Measurements from ENCODE around the gene GLS. TPM values are rescaled to one million over a fixed set of nuclear protein-coding genes. Genes with fewer than 3 reads are reported as not detected.
A peak's percentile ranks its signal among the peaks of the same experiment; 100 is the strongest.

The GLS gene
- total and polyA plus RNA-seq, 2 donors (not counting 3 experiments of a cell fraction or from before 2014, with no cell fraction given), result 49.0 to 183 TPM

DNA sequence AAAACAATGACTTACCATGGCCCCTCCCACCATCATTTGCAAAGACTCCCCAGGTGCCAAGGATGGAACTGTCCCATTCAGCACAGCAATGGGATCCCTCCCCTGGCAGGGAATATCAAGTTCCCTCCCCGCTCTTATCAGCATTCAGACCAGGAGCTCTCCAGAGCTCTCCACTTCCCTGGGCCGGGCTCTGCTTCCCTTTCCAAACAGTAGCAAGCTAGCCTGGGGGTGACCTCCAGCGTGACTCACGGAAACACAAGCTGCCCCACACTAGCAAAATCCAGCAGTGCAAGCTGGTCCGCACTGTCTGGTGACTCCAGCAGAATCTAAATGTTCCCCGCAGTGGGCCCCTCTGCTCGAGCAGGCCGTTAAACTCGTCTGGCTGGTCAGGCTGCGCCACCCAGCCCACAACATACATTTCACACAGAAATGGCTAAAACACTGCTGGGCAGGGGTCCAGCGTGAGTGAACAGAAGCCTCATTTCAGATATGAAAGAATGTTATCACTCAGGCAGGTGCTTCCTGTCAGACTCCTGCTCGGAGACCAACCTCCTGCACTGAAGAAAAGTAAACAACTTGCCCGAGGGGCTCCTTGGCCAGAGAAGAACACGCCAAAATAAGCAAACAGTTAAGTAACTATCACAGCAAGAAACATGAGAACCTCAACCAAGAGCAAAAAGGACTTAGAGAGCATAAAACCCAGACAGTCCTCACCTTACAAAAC is 99.4 kb downstream of the GLS start:
- ChIA-PET CTCF (interaction anchor here (0.7 to 2.5 kb wide), 10 partner anchors 9 to 130 kb away, joined by 3 to 25 read pairs (median 4); no protein-coding TSS in a partner anchor), POLR2A (interaction anchor here (0.6 to 1.5 kb wide), 3 partner anchors 20 to 98 kb away, joined by 3 to 14 read pairs (median 5); no protein-coding TSS in a partner anchor)
- intact Hi-C loops (cut with micrococcal nuclease) (loop anchor here (1.0 to 5.0 kb wide), 8 partner anchors 9 to 298 kb away; partner anchors contain the start of gene STAT1), dilution Hi-C loops (cut with MboI; ENCODE audit: extremely low pct_ligation_motif_present, low sequenced_read_pairs) (no loop called here)
- H3K9me3 ChIP-seq (replicated peaks; ENCODE audit: control insufficient read depth, insufficient read depth, low read length), result no peaks in the 10 kb centered on the region
- H3K27ac ChIP-seq (ENCODE audit: insufficient read depth, low read depth, low read length), result peak overlapping the region; percentile 87
- H3K4me2 ChIP-seq (ENCODE audit: insufficient read depth, low read length), result peak overlapping the region; percentile 59
- no peaks in the 10 kb centered on the region for H3K79me2 ChIP-seq (ENCODE audit: control insufficient read depth, insufficient read depth, low read length)
- peaks cover 57% of the 10 kb centered on the region for H3K4me1 ChIP-seq (ENCODE audit: control insufficient read depth, extremely low read depth, insufficient read depth, low read length)
- H2AFZ ChIP-seq (ENCODE audit: low read depth, low read length), result no peak overlapping the region
- H3K36me3 ChIP-seq (ENCODE audit: control insufficient read depth in 2 of 2, extremely low read depth in 1 of 2, insufficient read depth in 2 of 2, low read length in 2 of 2), result peaks cover 14 to 38% of the 10 kb centered on the region in 2 experiments
- no peaks in the 10 kb centered on the region for H3K27me3 ChIP-seq (ENCODE audit: control insufficient read depth in 2 of 2, insufficient read depth in 2 of 2, low read length in 2 of 2)
- peak; percentile 99 for DNase-seq (ENCODE audit: low read depth, low spot score)
- H3K4me3 ChIP-seq (replicated peaks in 1 of 3; ENCODE audit: insufficient read depth in 1 of 3, low read depth in 1 of 3, low read length in 3 of 3), result peak overlapping the region in 1 of 3 experiments; percentile 5
- TF ChIP-seq MYC (IDR thresholded peaks at IDR 0.05; ENCODE audit: low read depth, low read length), result no peak
- peak; percentile 13 for TF ChIP-seq POLR2A (IDR thresholded peaks at IDR 0.05; ENCODE audit: low read depth, low read length)
- TF ChIP-seq POLR2AphosphoS5 (IDR thresholded peaks at IDR 0.05; ENCODE audit: insufficient read depth, low read depth, low read length), result peak; percentile 72
- peak; percentile 95 for TF ChIP-seq GATA2 (IDR thresholded peaks at IDR 0.05; ENCODE audit: insufficient read depth, insufficient read length, low read depth, low read length)
- peak; percentile 84 for TF ChIP-seq FOS (IDR thresholded peaks at IDR 0.05; ENCODE audit: borderline replicate concordance, insufficient read depth, low read length)
- TF ChIP-seq EZH2 (IDR thresholded peaks at IDR 0.05; ENCODE audit: borderline replicate concordance, low read depth, low read length, severe bottlenecking), result no peak
- peak; percentile 50 for TF ChIP-seq JUN (IDR thresholded peaks at IDR 0.05; ENCODE audit: borderline replicate concordance, insufficient read depth, insufficient read length, low read depth)
- TF ChIP-seq, protein P1, sequence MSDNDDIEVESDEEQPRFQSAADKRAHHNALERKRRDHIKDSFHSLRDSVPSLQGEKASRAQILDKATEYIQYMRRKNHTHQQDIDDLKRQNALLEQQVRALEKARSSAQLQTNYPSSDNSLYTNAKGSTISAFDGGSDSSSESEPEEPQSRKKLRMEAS (IDR thresholded peaks at IDR 0.05; ENCODE audit: insufficient read depth, insufficient read length), result no peak
- TF ChIP-seq, protein P2, sequence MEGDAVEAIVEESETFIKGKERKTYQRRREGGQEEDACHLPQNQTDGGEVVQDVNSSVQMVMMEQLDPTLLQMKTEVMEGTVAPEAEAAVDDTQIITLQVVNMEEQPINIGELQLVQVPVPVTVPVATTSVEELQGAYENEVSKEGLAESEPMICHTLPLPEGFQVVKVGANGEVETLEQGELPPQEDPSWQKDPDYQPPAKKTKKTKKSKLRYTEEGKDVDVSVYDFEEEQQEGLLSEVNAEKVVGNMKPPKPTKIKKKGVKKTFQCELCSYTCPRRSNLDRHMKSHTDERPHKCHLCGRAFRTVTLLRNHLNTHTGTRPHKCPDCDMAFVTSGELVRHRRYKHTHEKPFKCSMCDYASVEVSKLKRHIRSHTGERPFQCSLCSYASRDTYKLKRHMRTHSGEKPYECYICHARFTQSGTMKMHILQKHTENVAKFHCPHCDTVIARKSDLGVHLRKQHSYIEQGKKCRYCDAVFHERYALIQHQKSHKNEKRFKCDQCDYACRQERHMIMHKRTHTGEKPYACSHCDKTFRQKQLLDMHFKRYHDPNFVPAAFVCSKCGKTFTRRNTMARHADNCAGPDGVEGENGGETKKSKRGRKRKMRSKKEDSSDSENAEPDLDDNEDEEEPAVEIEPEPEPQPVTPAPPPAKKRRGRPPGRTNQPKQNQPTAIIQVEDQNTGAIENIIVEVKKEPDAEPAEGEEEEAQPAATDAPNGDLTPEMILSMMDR (IDR thresholded peaks at IDR 0.05; ENCODE audit: extremely low read depth in 1 of 2, insufficient read depth in 1 of 2, low read depth in 1 of 2, low read length in 2 of 2), result no peak
- peak; percentile 91 for FAIRE-seq
- peak overlapping the region; percentile 66 for H3K9ac ChIP-seq (replicated peaks; ENCODE audit: extremely low read depth, insufficient read depth, low read length)
- H4K20me1 ChIP-seq (replicated peaks; ENCODE audit: control insufficient read depth, extremely low read depth, insufficient read depth, low read length), result no peaks in the 10 kb centered on the region
- BruUV-seq (replicated peaks), result no TSS peak
- H3K9me1 ChIP-seq (replicated peaks; ENCODE audit: control insufficient read depth, extremely low read depth, insufficient read depth, low read length), result no peaks in the 10 kb centered on the region

All from endothelial cell of umbilical vein (primary cell).